Fibroblast of skin of back (primary cell): ENCODE data around the gene ABLIM3.
"Not testable (repeated sequence)": the region's sequence is repeated elsewhere in the genome, so short reads cannot be mapped to it uniquely, and the experiment has no call there.

ENCODE experiments used
- DNase-seq: peaks from one replicate; pipeline ENCODE4 v3.0.0-alpha.2; 2013

ABLIM3 gene

DNA sequence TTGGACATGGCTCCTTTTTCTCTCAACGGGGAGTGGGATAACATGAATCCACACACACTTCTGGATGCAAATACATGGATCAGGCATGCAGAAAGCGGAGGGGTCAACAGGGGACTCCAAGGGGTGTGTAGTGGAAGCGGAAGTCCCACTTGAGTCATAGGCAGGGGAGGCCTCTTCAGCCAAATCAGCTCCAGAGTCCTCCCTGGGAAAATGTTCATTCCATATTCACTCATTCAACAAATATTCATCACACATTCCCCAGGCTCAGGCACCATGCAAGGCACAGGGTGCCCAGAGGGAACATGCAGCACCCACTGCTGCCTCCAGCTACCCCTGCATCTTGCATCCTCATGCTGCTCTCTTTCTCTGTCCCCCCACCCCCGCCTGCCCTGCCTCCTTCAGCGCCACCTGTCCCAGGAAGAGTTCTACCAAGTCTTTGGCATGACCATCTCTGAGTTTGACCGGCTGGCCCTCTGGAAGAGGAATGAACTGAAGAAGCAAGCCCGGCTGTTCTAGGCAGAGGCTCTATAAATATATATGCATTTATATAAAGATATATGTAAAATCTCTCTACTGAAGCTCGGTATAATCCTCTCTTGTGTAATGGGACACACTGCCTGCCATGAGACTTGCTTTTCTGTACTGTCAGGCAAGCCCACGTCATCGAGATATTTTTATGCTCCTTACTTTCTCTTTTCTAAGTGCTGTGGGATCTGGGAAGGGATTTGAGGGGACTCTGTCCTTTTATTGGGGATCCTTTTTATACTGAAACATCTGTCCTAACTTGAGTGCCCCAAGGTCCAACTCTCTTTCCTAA, 116.8 kb downstream of the ABLIM3 start:
- DNase-seq = peak; percentile 94

DNA sequence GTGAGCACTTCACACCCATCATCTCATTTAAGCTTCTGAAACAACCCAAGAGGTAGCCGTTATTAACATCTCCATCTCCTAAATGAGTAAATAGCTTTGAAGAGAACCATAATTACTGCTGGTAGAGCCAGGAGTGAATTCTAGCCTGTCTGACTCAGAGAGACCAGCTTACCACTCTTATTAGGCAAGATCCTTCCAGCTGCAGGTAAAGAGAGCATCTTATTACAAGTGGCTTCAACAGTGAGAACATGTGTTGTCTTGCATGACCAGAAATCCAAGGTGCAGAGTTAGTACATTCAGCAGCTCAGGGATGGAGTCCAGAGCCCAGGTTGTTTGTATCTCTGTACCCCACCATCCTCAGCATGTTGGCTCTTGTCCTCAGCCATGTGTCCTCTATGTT, 119.5 kb downstream of the ABLIM3 start:
- DNase-seq = no peak

DNA sequence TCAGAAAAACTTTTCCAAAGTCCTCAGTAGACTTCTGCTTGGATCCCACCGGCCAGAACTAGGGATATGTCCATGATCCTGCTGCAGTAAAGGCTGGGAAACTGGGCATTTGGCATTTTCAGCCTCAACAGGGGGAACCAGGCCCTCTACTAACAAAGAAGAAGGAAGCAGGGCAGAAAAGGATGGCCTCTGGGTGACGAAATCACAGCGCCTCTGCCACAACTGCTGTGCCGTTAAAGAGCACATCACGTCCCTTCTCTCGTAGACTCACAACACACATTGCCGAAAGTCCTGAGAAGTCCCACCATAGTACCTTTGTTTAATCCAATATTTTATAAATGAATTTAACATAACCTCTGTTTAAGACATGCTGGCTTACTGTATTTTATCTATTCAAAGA, 120.0 kb downstream of the ABLIM3 start:
- no peak for DNase-seq

DNA sequence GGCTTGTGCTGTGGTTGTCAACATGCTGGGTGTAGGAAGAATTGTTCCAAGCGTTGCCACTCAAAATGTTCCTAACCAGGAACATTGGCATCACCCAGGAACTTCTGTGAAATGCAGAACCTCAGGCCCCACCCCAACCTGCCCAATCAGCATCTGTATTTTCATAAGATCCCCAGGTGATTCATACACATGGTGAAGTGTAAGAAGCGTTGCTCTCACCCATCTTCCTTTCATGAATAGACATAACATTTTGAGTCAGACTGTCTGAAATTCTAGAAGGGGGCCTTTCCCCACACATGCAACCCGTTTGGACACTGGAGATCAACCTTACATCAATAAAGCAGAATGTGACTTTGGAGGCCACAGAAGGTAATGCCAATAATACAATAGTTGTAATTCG, 121.0 kb downstream of the ABLIM3 start:
- DNase-seq = no peak

DNA sequence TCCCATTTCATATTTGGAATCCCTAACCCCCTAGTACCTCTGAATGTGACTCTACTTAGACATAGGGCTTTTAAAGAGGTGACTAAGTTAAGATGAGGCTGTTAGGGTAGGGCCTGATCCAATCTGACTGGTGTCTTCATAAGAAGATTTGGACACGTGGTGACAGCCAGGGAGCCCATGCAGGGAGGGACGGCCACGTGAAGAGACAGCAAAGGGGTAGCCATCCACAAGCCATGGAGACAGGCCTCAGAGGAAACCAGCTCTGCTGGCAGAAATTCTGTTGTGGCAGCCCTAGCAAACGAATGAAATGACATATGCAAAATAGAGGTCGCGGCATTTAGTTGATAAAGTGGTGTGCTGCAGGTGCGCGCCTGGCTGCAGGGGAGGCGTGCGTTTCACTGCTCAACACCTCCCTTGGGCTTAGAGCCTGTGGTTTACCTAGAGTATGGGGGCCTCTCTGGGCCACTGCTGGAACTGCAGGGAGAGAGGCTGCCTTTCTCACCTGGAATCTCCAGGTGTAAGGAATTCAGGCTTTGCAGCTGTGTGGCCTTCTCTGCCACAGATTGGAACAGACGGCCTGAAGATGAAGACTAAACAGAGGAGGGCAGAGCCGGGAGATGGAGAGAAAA, 123.3 kb downstream of the ABLIM3 start:
- no peak for DNase-seq

DNA sequence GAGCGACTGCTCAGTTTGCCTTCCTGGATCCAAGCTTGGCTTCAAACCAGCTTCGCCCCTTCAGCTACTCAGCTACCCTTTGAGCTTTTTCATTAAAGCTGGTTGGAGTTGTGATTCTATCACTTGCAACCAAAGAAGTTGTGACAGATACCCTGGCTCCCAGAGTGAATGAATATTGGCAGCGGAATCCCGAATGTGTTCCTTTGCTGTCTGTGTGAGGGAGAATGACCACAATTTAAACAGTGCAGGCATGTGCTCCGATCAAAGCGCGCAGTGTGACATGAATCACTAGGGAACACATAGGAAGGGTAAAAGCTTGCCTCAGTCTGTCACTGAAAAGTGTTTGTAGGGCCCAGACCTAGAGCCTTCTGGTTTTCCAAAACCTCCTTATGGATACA, 123.8 kb downstream of the ABLIM3 start:
- DNase-seq = no peak

DNA sequence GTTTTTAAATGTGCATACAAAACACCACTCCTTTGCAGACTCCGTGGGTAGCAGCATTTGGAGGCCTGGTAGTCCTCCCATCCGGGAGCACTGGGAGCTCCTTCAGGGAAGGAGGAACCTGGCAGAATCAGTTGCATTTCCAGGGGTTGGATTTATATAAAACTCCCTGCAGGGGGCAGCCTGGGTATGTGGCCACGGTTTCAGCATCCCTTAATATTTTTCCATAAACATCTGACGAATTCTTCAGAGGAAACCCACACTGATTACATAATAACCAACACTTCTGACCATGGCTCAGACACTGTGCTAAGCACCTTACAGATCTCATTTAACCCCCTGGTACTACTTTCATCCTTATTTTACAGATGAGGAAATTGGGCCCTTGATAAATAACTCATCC, 124.3 kb downstream of the ABLIM3 start:
- peak; percentile 45 for DNase-seq

DNA sequence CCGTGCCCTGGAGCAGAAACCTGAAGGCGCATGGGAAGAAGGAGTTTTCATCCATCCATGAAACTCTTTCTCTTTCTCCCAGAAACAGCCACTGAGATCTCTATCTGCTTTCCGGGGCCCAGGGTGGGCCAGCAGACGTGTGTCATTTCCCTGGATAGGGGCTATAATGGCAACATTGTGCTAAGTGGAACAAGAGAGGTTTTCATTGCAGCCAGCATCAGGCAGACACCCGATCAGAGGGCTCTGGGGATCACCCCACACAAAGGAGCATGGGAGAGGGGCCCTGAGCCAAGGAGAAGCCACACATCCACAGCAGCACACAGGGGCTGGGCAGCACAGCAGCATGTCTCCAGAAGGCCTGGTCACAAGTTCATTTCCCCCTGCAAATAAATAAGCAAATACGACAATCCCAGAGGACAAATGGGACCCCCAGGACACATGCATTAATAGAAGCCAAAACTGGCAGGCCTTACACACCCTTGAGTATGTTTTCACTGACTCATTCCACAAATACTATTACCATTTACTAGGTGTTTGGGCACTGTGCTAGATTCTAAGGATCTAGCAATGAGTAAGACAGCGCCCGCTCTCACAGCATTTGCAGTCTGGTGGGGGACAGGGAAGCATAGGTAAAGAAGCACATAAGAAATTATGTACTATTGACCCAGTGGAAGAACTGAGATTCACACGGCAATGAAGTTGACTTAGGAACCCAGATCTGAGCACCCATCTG, 126.1 kb downstream of the ABLIM3 start:
- peak; percentile 28 for DNase-seq

DNA sequence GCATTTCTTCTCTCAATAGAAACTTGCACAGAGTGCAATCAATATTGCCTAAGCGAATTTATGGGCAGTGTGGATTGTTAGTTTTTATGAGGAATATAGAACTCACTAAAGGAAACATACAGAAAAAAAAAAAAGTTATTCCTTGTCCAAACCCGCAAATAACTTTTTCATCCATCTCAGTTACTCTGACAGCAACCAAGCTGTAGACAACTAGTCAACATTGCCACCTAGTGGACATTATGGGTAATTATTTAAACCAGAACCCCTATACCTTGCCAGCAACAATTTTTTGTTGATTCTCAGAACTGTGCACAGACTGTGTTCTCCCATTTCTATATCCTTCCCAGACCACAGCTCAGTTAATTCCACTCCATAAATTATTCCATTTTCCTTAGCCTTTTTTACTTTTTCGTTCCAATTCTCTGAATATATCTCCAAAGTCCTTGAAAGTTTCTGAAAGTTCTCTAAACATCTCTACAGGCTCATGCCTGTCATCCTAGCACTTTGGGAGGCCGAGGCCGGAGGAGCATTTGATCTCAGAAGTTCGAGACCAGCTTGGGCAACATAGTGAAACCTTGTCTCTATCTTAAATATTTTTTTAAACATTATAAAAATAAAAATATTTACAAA, 127.8 kb downstream of the ABLIM3 start:
- peak; percentile 69 for DNase-seq

DNA sequence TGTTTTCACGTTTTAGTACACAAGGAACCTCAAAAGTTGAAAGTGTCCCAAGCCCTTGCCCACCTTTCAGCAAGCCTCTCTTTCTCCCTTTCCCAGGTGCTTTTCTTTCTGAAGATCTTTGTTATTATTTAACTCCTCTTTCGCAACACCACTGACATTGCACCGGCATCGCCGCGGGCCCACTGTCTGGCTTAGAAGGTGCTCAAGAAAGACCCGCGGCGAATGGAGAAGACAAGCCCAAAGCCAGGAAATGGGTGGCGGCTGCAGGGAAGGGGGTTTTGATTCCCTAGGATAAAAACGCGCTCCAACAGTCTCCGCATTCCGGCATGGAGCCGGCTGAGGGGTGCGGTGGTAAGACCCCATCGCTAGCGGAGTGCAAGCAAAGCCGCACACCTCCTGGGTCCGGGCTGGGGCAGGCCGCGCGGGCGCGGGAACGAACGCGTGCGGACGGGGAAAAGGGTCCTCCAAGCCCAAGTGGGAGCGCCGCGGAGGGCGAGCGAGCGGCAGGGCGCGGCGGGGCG, 130.0 kb downstream of the ABLIM3 start:
- DNase-seq = no peak

DNA sequence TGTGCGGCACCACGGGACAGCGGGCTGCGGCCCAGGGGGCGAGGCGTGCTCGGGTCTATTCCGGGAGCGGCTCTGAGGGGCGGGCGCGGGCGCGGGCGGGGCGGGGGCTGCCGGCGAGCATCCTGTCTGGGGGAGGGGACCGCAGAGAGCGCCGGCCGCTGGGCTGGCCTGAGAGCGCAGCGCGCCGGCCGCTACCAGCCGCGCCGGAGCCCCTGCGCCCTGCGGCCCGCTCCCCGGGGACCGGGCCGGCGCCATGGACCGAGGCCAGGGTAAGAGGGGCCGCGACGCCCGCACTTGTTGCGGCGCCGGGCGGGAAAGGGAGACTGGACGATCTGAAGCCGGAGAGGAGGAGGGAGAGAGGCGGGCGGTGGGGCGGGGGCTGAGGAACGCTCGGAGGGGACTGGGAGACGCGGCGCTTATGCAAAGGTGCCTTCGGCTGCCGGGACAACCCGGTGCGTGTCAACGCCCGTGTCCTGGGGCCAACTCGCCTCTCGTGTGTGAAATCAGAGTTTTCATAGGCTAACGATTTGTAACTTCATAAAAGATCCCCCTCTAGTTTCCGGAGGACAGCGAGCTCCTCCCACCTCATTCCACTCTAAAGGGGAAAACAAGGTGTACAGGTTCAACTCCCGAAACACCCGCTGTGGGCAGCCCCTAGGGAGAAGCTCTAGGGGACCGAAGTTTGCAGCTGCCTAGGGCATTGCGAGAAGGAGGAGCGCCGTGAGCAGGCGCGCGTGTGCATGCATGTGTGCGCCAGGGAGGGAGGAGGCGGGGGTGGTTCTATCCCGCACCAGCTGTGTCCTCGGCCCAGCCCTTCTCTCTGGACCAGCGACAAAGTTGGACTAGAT, 130.6 kb downstream of the ABLIM3 start, which contains the start of gene AFAP1L1:
TSS of gene AFAP1L1 (plus strand) at position 144 of the 848 bp plus-strand sequence. CDS start at position 254, 110 bp downstream.
- peak; percentile 50 for DNase-seq

DNA sequence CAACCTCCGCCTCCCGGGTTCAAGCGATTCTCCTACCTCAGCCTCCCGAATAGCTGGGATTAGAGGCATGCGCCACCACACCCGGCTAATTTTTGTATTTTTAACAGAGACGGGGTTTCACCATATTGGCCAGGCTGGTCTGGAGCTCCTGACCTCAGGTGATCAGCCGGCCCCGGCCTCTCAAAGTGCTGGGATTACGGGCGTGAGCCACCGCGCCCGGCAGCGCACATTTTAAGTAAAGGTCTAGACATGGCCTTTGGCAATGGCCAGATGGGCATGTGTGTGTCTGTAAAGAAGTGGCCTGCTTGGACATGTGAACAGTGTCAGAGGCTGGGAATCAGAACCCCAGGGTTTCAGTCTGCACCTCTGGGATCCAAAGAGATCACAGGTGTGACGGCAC, 131.5 kb downstream of the ABLIM3 start:
- DNase-seq = not testable (repeated sequence)

DNA sequence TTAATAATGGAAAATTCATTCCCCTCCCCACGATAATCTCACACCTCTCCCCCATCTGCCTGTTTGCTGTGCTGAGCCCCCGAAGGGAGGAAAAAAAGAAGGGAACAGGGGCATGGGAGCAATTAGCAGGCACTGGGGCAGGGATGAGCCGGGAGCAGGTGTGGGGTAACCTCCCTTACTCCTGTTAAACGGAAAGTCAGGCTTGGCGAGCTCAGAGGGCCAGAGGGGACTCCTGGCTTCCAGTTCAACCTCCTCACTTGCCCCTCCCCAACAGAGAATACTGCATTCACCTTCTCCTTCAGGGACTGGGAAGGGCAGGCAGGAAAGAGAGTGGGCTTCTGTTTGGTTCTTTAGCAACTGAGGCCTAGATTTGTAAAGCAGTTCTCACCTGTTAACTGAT, 131.9 kb downstream of the ABLIM3 start:
- no peak for DNase-seq

DNA sequence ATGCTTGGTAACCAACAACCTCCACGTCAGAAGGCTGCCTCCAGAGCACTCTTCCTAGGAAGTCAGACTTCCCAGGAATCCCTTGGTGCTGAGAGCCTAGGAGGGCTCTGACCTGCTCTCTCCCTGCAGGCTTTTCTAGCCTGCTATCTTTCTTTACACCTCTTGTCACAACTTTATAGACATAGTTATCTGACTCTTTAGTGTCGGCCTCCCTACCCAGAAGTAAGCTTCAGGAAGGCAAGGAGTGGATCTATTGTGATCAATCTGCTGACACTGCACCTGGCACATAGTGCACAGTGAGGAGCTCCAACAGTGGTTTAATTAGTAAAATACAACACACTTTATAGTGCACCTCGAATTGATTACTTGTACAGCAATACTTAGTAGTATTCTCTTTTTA, 132.7 kb downstream of the ABLIM3 start:
- no peak for DNase-seq

DNA sequence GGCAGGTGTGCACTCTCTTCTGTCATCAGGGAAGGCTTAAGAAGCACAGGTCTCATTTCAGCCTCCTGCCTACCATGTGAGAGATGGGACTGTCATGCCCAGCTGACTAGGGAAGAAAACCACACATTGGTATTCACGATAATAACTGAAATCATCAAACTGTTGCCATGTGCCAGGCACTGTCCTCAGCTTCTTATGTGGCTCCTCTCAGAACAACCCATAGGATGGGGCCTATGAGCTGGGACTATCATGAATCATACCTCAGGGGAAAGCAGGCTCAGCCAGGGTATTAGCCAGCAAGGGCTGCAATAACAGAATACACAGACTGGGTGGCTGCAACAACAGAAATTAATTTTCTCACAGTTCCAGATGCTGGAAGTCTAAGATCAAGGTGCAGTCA, 133.6 kb downstream of the ABLIM3 start:
- peak; percentile 63 for DNase-seq

DNA sequence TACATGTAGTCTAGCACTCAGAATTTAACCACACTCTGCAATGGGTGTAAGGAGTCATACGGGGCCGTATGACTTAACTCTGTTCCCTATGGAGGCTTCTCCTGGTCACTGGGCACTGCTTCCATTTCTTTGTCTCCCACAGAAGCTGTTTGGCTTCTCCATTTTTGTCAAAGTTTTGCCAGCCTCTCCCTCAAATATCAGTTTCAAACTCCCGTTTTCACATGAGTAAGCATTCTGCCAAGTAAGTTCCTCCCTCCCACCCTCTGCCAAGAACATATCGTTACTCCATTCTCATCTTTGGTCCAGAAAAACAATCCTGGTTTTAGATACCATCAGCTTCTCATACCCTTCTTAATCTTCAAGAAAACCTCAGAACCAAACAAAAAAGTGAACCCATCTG, 136.5 kb downstream of the ABLIM3 start:
- no peak for DNase-seq

DNA sequence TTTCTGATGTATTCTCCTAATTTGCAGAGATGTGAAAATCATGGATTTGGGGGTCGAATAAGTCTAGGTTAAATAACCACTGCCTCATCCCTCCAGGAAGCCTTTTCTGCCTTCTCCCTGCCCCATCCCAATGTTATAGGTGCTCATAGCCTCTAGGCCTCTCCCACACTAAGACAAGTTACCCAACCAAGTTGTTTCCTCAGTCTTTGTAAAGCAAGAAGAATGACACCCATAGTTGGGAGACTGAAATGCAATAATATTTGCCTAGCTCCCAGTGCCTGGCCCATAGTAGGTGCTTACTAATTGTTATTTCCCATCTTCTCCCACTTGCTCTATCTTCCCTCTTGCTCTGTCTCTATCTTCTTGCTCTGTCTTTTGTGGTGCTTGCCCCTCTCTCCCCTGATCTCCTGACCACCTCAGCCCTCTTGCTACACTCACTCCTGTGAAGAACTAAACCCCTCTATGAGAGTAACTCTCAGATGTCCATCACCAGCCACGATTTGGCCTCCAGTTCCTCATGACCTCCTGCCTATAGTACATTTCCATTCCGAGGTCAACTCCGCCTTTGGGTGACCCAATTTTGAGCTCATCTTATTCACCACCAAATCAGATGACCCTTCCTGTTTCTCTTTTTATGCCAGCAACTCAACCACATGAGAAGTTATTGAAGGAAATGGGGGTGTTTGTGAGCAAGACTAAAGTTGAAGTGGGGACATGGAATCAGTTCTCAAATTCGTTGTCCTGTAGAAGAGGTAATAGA, 137.3 kb downstream of the ABLIM3 start:
- DNase-seq = no peak

DNA sequence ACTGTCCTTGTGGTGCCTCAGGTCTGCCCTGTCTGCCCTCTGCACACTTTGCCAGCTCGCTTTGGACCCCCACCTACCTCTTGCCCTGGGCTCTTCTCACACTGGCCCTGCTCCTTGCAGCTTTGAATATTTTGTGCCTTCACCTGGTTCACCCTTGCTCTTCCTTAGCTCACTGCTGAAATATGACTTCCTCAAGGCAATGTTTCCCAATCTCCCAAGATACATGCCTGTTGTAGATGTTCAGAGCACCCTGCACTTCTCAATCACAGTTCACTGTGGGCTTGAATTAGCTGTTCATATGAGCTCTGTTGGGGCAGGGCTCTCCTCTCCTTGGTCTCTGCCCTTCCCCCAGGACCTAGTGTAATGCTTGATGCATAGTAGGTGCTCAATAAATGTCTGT, 138.4 kb downstream of the ABLIM3 start:
- no peak for DNase-seq

DNA sequence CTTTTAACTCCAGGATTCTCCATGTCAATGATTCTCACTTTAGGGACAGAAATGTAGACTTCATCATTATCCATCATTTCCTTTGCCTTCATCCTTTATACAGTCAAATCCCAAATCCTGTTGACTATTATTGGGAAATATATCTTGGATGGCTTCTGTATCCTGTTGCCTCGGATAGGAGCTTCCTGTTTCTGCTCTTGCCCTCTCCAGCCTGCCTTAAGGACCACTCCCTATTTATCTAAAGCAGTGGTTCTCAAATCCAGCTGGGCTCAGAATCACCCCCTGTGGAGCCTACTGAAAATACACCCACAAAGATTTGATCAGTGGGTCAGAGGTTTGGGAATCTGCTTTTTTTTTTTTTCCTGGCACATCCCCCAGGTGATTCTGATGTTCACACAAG, 138.8 kb downstream of the ABLIM3 start:
- no peak for DNase-seq

DNA sequence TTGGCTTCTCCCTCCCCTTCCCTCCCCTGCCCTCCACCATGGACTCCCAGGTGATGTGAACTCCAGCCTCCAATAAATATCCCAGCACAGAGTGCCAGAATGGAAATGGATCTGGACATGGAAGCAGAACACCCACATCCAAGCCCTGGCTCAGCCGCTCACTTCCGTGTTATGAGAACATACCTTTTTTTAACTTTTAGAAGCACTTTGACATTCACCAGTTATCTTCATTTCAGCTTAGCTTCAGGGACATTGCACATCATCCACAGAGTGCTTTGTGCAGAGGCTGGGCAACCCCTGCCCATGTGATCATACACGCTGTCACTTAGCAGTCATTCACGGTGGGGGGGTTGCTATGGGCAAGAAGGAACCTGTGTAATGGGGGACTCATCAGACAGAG, 139.5 kb downstream of the ABLIM3 start:
- no peak for DNase-seq
